ENCODE data around the gene HSH2D. TPM values are rescaled to one million over a fixed set of nuclear protein-coding genes. Genes with fewer than 3 reads are reported as not detected.

The HSH2D gene
- total and polyA plus RNA-seq, 2 of the 13 experiments (the other 11 are each of a cell fraction or from before 2014, with no cell fraction given) = 0.69 to 3.2 TPM

DNA sequence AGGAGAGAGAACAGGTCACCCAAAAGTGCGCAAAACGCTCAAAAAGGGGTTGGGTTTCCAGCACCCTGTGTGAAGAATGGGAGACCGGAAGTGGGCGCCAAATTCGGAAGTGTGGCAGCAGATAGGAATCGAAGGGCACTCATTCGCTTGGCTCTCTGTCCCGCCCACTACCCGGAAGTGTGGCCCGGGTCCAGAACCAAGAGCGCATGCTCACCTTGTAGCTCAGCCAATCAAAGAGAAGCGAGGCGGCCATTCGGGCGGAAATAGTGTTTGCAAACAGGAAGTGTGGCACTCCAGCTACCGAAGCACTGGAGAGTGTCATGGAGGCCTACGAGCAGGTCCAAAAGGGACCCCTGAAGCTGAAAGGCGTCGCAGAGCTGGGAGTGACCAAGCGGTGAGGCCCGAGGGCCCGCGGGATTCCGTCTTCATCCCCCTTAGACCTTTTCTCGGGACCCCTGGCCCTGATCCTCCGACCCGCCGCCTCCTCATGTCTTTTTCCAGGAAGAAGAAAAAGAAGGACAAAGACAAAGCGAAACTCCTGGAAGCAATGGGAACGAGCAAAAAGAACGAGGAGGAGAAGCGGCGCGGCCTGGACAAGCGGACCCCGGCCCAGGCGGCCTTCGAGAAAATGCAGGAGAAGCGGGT is 41.8 kb downstream of the HSH2D start, which contains the start of gene FAM32A (continued):
- TF ChIP-seq ZNF501 (CRISPR knock-in tag; IDR thresholded peaks at IDR 0.05) (peak; percentile 90), ZNF552 (CRISPR knock-in tag; IDR thresholded peaks at IDR 0.05; ENCODE audit: borderline replicate concordance) (no peak), HNRNPLL (IDR thresholded peaks at IDR 0.05; ENCODE audit: low read depth, low read length, poor library complexity, severe bottlenecking) (no peak), ZNF879 (CRISPR knock-in tag; IDR thresholded peaks at IDR 0.05) (no peak), FOXA3 (CRISPR knock-in tag; IDR thresholded peaks at IDR 0.05) (no peak), ZFAT (CRISPR knock-in tag; conservative IDR thresholded peaks at IDR 0.05) (no peak), ZKSCAN8 (CRISPR knock-in tag; IDR thresholded peaks at IDR 0.05; ENCODE audit: borderline replicate concordance) (no peak), TAF1 (CRISPR knock-in tag; IDR thresholded peaks at IDR 0.05) (peak; percentile 89), KAT8 (CRISPR knock-in tag; IDR thresholded peaks at IDR 0.05) (peak; percentile 97), TCF7L2 (IDR thresholded peaks at IDR 0.05; ENCODE audit: low read depth, low read length) (no peak), ZNF572 (CRISPR knock-in tag; IDR thresholded peaks at IDR 0.05) (no peak), GATAD1 (CRISPR knock-in tag; IDR thresholded peaks at IDR 0.05) (peak; percentile 95), FOXM1 (CRISPR knock-in tag; IDR thresholded peaks at IDR 0.05) (no peak), ZNF12 (CRISPR knock-in tag; IDR thresholded peaks at IDR 0.05) (no peak), MTF2 (CRISPR knock-in tag; IDR thresholded peaks at IDR 0.05; ENCODE audit: borderline replicate concordance) (no peak), SKI (IDR thresholded peaks at IDR 0.05; ENCODE audit: partially characterized antibody) (peak; percentile 12), ZNF878 (CRISPR knock-in tag; IDR thresholded peaks at IDR 0.05) (no peak), XBP1 (CRISPR knock-in tag; IDR thresholded peaks at IDR 0.05) (no peak)
- TF ChIP-seq, protein P1, sequence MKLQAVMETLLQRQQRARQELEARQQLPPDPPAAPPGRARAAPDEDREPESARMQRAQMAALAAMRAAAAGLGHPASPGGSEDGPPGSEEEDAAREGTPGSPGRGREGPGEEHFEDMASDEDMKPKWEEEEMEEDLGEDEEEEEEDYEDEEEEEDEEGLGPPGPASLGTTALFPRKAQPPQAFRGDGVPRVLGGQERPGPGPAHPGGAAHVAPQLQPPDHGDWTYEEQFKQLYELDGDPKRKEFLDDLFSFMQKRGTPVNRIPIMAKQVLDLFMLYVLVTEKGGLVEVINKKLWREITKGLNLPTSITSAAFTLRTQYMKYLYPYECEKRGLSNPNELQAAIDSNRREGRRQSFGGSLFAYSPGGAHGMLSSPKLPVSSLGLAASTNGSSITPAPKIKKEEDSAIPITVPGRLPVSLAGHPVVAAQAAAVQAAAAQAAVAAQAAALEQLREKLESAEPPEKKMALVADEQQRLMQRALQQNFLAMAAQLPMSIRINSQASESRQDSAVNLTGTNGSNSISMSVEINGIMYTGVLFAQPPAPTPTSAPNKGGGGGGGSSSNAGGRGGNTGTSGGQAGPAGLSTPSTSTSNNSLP (IDR thresholded peaks at IDR 0.05; ENCODE audit: low read depth, low read length) = no peak
- TF ChIP-seq, protein P2, sequence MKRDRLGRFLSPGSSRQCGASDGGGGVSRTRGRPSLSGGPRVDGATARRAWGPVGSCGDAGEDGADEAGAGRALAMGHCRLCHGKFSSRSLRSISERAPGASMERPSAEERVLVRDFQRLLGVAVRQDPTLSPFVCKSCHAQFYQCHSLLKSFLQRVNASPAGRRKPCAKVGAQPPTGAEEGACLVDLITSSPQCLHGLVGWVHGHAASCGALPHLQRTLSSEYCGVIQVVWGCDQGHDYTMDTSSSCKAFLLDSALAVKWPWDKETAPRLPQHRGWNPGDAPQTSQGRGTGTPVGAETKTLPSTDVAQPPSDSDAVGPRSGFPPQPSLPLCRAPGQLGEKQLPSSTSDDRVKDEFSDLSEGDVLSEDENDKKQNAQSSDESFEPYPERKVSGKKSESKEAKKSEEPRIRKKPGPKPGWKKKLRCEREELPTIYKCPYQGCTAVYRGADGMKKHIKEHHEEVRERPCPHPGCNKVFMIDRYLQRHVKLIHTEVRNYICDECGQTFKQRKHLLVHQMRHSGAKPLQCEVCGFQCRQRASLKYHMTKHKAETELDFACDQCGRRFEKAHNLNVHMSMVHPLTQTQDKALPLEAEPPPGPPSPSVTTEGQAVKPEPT (CRISPR knock-in tag; IDR thresholded peaks at IDR 0.05; ENCODE audit: low read depth) = no peak
- TF ChIP-seq, protein P3, sequence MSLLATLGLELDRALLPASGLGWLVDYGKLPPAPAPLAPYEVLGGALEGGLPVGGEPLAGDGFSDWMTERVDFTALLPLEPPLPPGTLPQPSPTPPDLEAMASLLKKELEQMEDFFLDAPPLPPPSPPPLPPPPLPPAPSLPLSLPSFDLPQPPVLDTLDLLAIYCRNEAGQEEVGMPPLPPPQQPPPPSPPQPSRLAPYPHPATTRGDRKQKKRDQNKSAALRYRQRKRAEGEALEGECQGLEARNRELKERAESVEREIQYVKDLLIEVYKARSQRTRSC (CRISPR knock-in tag; IDR thresholded peaks at IDR 0.05; ENCODE audit: low read depth) = no peak
- TF ChIP-seq, protein P4, sequence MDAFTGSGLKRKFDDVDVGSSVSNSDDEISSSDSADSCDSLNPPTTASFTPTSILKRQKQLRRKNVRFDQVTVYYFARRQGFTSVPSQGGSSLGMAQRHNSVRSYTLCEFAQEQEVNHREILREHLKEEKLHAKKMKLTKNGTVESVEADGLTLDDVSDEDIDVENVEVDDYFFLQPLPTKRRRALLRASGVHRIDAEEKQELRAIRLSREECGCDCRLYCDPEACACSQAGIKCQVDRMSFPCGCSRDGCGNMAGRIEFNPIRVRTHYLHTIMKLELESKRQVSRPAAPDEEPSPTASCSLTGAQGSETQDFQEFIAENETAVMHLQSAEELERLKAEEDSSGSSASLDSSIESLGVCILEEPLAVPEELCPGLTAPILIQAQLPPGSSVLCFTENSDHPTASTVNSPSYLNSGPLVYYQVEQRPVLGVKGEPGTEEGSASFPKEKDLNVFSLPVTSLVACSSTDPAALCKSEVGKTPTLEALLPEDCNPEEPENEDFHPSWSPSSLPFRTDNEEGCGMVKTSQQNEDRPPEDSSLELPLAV (CRISPR knock-in tag; conservative IDR thresholded peaks at IDR 0.05; ENCODE audit: low read depth) = no peak
- TF ChIP-seq, protein P5, sequence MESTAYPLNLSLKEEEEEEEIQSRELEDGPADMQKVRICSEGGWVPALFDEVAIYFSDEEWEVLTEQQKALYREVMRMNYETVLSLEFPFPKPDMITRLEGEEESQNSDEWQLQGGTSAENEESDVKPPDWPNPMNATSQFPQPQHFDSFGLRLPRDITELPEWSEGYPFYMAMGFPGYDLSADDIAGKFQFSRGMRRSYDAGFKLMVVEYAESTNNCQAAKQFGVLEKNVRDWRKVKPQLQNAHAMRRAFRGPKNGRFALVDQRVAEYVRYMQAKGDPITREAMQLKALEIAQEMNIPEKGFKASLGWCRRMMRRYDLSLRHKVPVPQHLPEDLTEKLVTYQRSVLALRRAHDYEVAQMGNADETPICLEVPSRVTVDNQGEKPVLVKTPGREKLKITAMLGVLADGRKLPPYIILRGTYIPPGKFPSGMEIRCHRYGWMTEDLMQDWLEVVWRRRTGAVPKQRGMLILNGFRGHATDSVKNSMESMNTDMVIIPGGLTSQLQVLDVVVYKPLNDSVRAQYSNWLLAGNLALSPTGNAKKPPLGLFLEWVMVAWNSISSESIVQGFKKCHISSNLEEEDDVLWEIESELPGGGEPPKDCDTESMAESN (CRISPR knock-in tag; conservative IDR thresholded peaks at IDR 0.05) = peak; percentile 73; the same call in 1 of the 2 replicates
- TF ChIP-seq, protein P6, sequence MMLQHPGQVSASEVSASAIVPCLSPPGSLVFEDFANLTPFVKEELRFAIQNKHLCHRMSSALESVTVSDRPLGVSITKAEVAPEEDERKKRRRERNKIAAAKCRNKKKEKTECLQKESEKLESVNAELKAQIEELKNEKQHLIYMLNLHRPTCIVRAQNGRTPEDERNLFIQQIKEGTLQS (CRISPR knock-in tag; IDR thresholded peaks at IDR 0.05) = no peak
